Activated CD8-positive, alpha-beta memory T cell treated with anti-CD3 and anti-CD28 coated beads for 1 hour (primary cell): ENCODE data around the gene DNAJC18.
"Not testable (repeated sequence)": the region's sequence is repeated elsewhere in the genome, so short reads cannot be mapped to it uniquely, and the experiment has no call there.

Experiments
- DNase-seq, 2 donors: peaks; one replicate each; pipeline ENCODE4 v3.0.0-alpha.2; 2020; ENCODE audit warnings: low read depth in 1 of 2; ENCODE audit errors: extremely low read depth in 1 of 2

DNAJC18 gene

GRCh38 chr5:139431706-139432105, 7.6 kb downstream of the DNAJC18 start:
- no peak for DNase-seq

- DNase-seq: no peak
These were observed 9.3 kb downstream of the DNAJC18 start for GRCh38 chr5:139430015-139430414.

GRCh38 chr5:139426203-139426885, 13.0 kb downstream of the DNAJC18 start:
- DNase-seq: no peak

GRCh38 chr5:139425497-139425896, 13.8 kb downstream of the DNAJC18 start:
- no peak for DNase-seq

DNA sequence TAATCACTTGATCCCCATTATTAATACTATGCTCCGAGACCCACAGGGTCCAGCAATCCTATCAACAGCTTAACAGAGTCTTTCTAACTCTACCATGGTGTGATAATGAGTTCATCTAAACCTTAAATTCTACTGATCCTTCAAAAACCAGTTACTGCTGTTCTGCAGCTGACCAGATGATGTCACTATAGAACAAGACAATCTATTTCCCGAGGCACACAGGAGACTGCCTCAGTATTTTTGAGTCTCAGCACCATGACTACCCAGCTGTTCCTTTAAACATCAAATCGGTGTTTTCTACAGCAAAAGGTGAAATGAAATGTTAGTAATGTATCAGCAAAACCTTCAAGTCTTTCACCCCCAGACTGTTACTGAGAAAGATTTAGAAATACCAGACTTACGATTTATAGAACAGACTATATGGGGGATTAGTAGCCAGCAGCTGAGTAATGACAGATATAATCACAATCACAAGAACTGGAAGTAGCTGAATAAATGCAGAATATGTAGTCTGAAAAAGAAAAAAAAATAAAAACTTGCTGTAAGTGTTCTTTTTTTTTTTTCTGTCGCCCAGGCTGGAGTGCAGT, 16.9 kb downstream of the DNAJC18 start:
- peak in 1 of 2 donors; percentile 21 for DNase-seq

GRCh38 chr5:139419226-139420192, 19.8 kb downstream of the DNAJC18 start:
- no peak for DNase-seq

DNA sequence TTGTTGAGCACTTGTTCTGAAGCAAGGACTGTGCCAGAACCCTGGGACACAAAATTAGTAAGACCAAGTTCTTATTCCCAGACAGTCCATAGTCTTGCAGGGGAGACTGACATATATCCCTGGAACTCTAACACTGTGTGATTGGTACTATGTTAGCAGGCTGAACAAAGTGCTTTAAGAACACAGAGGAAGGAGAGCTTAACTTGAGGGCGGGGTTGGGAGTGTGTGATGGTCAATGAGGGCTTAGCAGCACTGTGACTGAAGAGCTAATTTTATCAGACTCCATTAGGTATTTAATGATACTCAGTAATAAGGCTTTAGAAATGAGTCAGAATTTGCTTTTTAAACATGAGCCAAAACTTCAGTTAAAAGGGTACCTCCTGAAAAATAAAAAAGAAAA, 20.5 kb downstream of the DNAJC18 start:
- DNase-seq: no peak

DNA sequence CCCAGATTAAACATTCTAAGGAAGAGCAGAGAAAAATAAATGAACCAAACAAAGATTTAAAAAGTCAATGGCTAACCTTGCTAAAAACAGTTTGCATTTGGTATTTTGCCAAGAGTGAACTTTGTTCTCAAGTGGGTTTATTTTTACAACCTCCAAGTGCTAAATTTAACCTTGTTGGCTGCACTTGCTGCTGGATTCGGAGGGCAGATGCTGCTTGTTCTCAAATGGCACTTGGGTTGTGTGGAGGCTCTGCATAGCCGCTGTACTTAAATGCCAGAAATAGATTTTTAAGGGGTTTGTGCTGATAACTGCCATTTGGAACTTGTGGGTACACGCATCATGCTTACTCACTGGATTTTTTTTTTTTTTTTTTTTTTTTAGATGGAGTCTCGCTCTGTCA, 22.1 kb downstream of the DNAJC18 start:
- no peak for DNase-seq

DNA sequence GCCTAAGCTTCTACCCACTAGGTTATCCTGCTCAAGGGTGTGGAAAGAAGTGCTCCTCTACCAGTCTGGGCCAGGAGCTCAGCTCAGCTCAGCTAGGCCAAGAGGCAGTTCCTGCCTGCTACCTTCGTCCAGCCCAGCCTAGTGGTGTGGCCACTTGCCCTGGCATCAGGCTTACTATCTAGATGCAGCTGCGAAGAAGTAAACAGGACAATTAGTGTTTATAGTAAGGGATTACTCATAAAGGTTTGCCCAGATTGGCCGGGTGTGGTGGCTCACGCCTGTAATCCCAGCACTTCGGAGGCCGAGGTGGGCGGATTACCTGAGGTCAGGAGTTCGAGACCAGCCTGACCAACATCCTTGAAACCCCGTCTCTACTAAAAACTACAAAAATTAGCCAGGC, 22.7 kb downstream of the DNAJC18 start:
- no peak for DNase-seq

GRCh38 chr5:139415869-139416268, 23.5 kb downstream of the DNAJC18 start:
- DNase-seq: no peak

- no peak for DNase-seq
These were observed 24.0 kb downstream of the DNAJC18 start for GRCh38 chr5:139415221-139415861.

DNA sequence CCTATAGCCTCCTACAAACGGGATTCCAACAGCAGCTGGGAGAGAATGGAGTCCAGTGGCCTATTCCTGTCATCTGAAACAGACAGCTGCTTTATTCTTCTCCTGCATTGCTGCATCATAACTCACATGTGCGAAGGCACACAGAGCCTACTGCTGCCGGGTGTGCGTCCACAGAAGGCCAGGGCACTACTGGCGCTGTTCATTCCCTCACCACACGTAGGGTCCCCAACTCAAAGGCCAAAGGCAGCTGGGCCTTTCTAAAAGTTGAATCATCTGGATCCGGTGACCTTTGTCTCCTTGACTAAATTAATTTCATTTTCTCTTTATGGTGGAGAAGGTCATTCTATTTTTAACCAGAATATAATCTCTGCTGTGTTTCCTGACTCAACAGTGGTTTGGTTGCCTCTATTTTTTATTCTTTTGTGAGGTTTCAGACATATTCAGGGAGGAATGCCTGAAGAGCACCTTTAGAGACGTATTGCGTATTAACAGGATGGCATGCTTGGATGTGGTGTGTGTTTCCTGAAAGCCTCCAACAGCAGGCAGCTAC, 24.7 kb downstream of the DNAJC18 start:
- no peak for DNase-seq

DNA sequence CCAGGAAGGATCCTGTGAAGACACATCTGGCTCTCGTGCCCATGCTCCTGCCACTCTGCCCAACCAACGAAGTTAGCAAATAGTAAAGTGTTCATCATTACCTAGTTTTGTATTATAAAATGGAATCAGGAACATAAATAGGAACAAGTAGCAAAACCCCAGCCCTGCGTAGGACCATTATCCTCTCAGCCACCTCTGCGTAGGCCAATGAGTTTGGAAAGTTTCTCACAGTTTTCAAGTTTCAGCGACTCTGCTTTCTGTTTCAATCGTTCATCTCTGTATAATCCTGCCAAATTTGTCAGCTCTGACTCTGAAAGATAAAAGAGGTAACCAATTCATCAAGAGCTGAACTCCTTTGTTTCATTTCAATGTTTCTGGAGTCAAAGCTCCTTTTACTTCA, 25.4 kb downstream of the DNAJC18 start:
- no peak for DNase-seq

DNA sequence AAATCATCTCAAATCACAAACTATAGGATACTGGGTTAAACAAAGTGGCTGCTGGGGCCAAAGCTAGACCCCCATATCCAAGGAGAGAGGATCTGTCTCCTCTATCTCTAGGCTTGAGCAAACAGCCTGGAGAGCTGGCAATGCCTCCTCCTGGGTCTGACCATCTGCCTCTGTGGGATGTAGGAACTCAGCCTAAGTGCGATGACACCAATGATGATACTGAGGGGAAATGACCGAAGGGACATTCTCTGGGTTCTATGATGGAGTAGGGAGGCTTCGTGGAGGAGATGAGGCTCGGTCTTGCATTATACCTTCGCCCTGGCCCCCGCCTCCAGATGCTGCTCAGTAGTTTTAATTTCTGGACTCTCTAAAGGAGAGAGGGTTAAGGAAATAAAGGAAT, 26.2 kb downstream of the DNAJC18 start:
- no peak for DNase-seq

- no peak for DNase-seq
These were observed 28.1 kb downstream of the DNAJC18 start for GRCh38 chr5:139410993-139411828.

DNA sequence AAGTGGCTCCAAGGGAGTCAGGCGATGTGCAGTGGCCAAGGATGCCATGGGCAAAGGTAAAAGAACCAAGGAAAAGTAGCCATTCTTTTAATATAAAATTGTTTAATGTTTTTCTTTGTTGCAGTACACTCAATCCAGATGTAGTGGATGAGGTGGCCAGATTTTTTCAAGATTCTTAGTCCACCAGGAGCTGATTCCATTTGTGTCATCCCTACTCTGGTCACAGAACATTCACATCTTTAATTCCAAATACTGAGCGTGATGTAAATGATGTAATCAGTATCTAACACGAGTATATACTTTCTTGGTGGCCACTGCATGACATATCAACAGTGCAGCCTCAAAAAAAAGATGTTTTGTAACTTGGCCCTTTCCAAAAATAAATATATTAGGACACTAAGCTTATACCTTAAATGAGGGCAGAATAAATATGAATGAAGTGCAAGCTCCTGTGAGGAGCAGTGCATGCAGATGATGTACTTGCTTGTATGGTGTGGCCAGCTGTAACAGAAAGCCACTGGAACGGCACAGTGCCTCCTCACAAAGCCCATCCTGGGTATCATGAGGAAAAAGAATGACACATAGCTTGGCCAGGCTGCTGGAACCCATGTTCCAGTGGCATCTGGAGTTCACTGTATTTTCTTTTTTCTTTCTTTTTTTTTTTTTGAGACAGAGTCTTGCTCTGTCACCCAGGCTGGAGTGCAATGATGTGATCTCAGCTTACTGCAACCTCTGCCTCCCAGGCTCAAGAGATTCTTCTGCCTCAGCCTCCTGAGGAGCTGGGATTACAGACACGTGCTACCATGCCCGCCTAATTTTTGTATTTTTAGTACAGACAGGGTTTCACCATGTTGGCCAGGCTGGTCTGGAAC, 29.0 kb downstream of the DNAJC18 start:
- no peak for DNase-seq

GRCh38 chr5:139409116-139409515, 30.2 kb downstream of the DNAJC18 start:
- DNase-seq: not testable (repeated sequence)

GRCh38 chr5:139408191-139408590, 31.1 kb downstream of the DNAJC18 start:
- no peak for DNase-seq

- no peak for DNase-seq
These were observed 31.8 kb downstream of the DNAJC18 start for GRCh38 chr5:139407517-139407916.
